Sigmoid colon (tissue), 7 donors: ENCODE measurements around the gene WFDC8. TPM values are rescaled to one million over a fixed set of nuclear protein-coding genes. Genes with fewer than 3 reads are reported as not detected.

Source experiments
- DNase-seq: peaks from one replicate; pipeline ENCODE4 v3.0.0-alpha.2; 2019
- H3K27ac ChIP-seq, 4 donors: fragments of 200-600 bp; sonication (generic); one replicate each; pipeline ENCODE4 v1.5.1; 2016 to 2019; ENCODE audit warnings: mild to moderate bottlenecking in 1 of 4
- H3K27me3 ChIP-seq, 3 donors: fragments of 200-600 bp; sonication (generic); one replicate each; pipeline ENCODE4 v1.5.1; 2019; ENCODE audit warnings: mild to moderate bottlenecking in 1 of 3
- H3K36me3 ChIP-seq, 4 donors: fragments of 200-600 bp; sonication (generic); one replicate each; pipeline ENCODE4 v1.5.1; 2016 to 2019
- H3K4me1 ChIP-seq, 4 donors: fragments of 200-600 bp; sonication (generic); one replicate each; pipeline ENCODE4 v1.5.1; 2017 to 2019
- H3K4me3 ChIP-seq, 4 donors: fragments of 200-600 bp; sonication (generic); one replicate each; pipeline ENCODE4 v1.5.1; 2017 to 2019; ENCODE audit warnings: mild to moderate bottlenecking in 2 of 4, moderate library complexity in 1 of 4
- H3K9me3 ChIP-seq, 4 donors: fragments of 200-600 bp in 3 of 4; sonication (generic) in 3 of 4; one replicate each; pipeline versions ENCODE4 v1.5.1 to v1.6.1; 2013 to 2019
- EP300 ChIP-seq, 4 donors: sonication (generic); formaldehyde crosslinking; IDR thresholded peaks; one replicate each; pipeline ENCODE4 v1.6.1; 2017; ENCODE audit warnings: antibody characterized with exemption in 4 of 4
- POLR2A ChIP-seq, 2 donors: fragments of 450-650 bp; IDR thresholded peaks; one replicate each; pipeline ENCODE4 v1.6.1; 2016; ENCODE audit warnings: antibody characterized with exemption in 2 of 2, mild to moderate bottlenecking in 2 of 2, moderate library complexity in 2 of 2
- POLR2AphosphoS5 ChIP-seq, 4 donors: sonication (generic); formaldehyde crosslinking; IDR thresholded peaks; one replicate each; pipeline ENCODE4 v1.6.1; 2017; ENCODE audit warnings: antibody characterized with exemption in 4 of 4
- WGBS, 2 donors: extraction: QIAGEN DNeasy Blood & Tissue Kit; methylation state at CpG; one replicate each; pipeline ENCODE4 v1.1.7; 2013; 5-methylcytosine and 5-hydroxymethylcytosine counted together
- intact Hi-C: fragments of 100-400 bp; cut with DNase I; formaldehyde crosslinking; loops from one replicate; pipeline ENCODE4 v1.15.1; 2023
- polyA plus RNA-seq, 3 donors: library from polyadenylated mRNA; stranded (reverse); fragments of 200-250 nt; gene quantifications; one replicate each; pipeline ENCODE4 v1.2.3, GENCODE V29; 2013
- total RNA-seq, 4 donors: library from RNA; depleted of rRNA; stranded (reverse); fragments of >200 nt; gene quantifications; one replicate each; pipeline ENCODE4 v1.1.0, GENCODE V29; 2016
- TF ChIP-seq, protein P1 (sequence below), 4 experiments: fragments of 450-650 bp in 3 of 4; fragments of 200-600 bp in 1 of 4; IDR thresholded peaks; one replicate each; pipeline ENCODE4 v1.5.1; 2016 to 2019; ENCODE audit warnings: antibody characterized with exemption in 4 of 4, mild to moderate bottlenecking in 3 of 4, moderate library complexity in 2 of 4
- donor health status: healthy with polysubstance abuse.
- donor health status: Bipolar disorder and iron deficiency.
- donor health status: healthy.

The WFDC8 gene
- not detected for total RNA-seq
- not detected for polyA plus RNA-seq

GRCh38 chr20:45579184-45579583, at the start of gene WFDC8:
Gene WFDC8, minus strand, starts transcription at chr20:45579284. Its CDS starts 37 bp downstream, at chr20:45579247.
- TF ChIP-seq POLR2AphosphoS5 (IDR thresholded peaks at IDR 0.05) (no peak), POLR2A (IDR thresholded peaks at IDR 0.05) (no peak), EP300 (IDR thresholded peaks at IDR 0.05) (no peak)
- TF ChIP-seq, protein P1, sequence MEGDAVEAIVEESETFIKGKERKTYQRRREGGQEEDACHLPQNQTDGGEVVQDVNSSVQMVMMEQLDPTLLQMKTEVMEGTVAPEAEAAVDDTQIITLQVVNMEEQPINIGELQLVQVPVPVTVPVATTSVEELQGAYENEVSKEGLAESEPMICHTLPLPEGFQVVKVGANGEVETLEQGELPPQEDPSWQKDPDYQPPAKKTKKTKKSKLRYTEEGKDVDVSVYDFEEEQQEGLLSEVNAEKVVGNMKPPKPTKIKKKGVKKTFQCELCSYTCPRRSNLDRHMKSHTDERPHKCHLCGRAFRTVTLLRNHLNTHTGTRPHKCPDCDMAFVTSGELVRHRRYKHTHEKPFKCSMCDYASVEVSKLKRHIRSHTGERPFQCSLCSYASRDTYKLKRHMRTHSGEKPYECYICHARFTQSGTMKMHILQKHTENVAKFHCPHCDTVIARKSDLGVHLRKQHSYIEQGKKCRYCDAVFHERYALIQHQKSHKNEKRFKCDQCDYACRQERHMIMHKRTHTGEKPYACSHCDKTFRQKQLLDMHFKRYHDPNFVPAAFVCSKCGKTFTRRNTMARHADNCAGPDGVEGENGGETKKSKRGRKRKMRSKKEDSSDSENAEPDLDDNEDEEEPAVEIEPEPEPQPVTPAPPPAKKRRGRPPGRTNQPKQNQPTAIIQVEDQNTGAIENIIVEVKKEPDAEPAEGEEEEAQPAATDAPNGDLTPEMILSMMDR (IDR thresholded peaks at IDR 0.05): no peak
- H3K4me3 ChIP-seq: no peak within 1 kb of the TSS
- 79 to 81% methylated on average over 4 of the region's 4 CpGs for WGBS, 2 donors
- H3K9me3 ChIP-seq: no peaks in the 10 kb centered on the region
- H3K4me1 ChIP-seq: peaks cover 0 to 4% (median 0%) of the 10 kb centered on the region in 4 donors
- no peaks in the 10 kb centered on the region for H3K36me3 ChIP-seq
- intact Hi-C loops: no loop called here
- H3K27me3 ChIP-seq: no peaks in the 10 kb centered on the region
- H3K27ac ChIP-seq: no peak within 1 kb of the TSS
- DNase-seq: no peak

DNA sequence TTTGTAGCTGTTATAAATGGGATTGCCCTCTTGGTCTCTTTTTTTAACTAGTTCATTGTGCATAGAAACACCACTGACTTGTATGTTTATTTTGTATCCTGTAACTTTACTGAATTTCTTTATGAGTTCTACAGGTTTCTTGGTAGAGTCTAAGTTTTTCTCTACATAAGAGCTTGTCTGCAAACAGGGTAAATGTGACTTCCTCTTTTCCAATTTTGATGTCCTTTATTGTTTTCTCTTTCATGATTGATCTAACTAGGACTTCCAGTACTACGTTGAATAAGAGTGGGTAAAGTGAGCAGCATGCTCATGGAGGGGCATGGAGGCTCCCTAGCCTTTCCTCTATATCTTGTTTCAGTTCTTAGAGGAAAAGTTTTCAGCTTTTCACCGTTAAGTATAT, 47.5 kb upstream of the WFDC8 start:
- H3K4me3 ChIP-seq: no peak overlapping the region
- 75 to 84% methylated on average over 2 of the region's 2 CpGs for WGBS, 2 donors
- H3K4me1 ChIP-seq: peaks cover 0 to 4% (median 0%) of the 10 kb centered on the region in 4 donors
- intact Hi-C loops: no loop called here
- no peak for DNase-seq
- TF ChIP-seq POLR2A (IDR thresholded peaks at IDR 0.05): no peak
- no peak for TF ChIP-seq POLR2AphosphoS5 (IDR thresholded peaks at IDR 0.05)
- no peak for TF ChIP-seq EP300 (IDR thresholded peaks at IDR 0.05)
- TF ChIP-seq, protein P1 (IDR thresholded peaks at IDR 0.05): no peak
- H3K27me3 ChIP-seq: no peaks in the 10 kb centered on the region
- H3K27ac ChIP-seq: no peak overlapping the region
- H3K9me3 ChIP-seq: peaks cover 0 to under 1% (median 0%) of the 10 kb centered on the region in 4 donors
- H3K36me3 ChIP-seq: no peaks in the 10 kb centered on the region

DNA sequence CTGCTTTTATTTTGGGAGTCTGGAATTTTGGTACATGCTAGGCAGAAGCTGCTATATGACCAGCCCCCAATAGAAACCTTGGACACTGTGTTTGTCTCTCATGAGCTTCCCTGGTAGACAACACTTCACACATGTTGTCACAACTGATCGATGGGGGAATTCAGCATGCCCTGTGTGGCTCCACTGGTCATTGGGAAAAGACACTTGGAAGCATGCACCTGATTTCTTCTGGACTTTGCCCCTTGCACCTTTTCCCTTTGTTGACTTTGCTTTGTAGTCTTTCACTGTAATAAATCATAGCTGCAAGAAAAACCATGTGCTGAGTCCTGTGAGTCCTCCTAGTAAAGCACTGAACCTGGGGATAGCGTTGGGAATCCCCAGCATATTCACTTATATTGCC, 42.5 kb upstream of the WFDC8 start:
- Histone ChIP-seq H3K36me3 (no peaks in the 10 kb centered on the region), H3K4me1 (no peaks in the 10 kb centered on the region), H3K4me3 (no peak overlapping the region), H3K9me3 (peaks cover 0 to 2% (median 0%) of the 10 kb centered on the region in 4 donors), H3K27ac (no peak overlapping the region), H3K27me3 (no peaks in the 10 kb centered on the region)
- intact Hi-C loops: no loop called here
- TF ChIP-seq, protein P1 (IDR thresholded peaks at IDR 0.05): no peak
- TF ChIP-seq EP300 (IDR thresholded peaks at IDR 0.05) (no peak), POLR2AphosphoS5 (IDR thresholded peaks at IDR 0.05) (no peak), POLR2A (IDR thresholded peaks at IDR 0.05) (no peak)
- 21 to 74% methylated on average over 2 of the region's 2 CpGs for WGBS, 2 donors
- no peak for DNase-seq

- H3K27ac ChIP-seq: no peak overlapping the region
- H3K4me3 ChIP-seq: no peak overlapping the region
- no peak for TF ChIP-seq POLR2AphosphoS5 (IDR thresholded peaks at IDR 0.05)
- TF ChIP-seq POLR2A (IDR thresholded peaks at IDR 0.05): no peak
- no peak for TF ChIP-seq EP300 (IDR thresholded peaks at IDR 0.05)
- TF ChIP-seq, protein P1 (IDR thresholded peaks at IDR 0.05): no peak
- no peak for DNase-seq
- intact Hi-C loops: no loop called here
- peaks cover 0 to 2% (median 0%) of the 10 kb centered on the region in 4 donors for H3K9me3 ChIP-seq
- H3K4me1 ChIP-seq: no peaks in the 10 kb centered on the region
- no peaks in the 10 kb centered on the region for H3K27me3 ChIP-seq
- WGBS, 2 donors: 96 to 97% methylated on average over 2 of the region's 2 CpGs
- no peaks in the 10 kb centered on the region for H3K36me3 ChIP-seq
Measured at GRCh38 chr20:45617591-45617990, 38.5 kb upstream of the WFDC8 start.

DNA sequence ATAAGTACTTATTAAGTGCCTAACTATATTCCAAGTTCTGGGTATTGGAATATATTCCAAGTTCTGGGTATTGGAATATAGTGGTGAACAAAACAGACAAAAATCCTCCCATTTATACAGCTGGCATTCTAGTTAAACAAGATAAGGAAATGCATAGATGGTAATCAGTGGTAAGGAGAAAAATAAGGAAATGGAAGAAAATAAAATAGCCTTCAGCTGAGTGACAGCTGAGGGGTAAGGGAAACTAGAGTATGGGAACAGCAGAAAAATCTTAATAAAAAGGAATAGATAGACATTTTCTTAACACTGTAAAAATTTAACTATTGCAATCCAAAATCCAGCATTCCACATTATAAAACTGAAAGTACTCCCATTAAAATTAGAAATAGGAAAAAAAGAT, 33.2 kb upstream of the WFDC8 start:
- no peaks in the 10 kb centered on the region for H3K9me3 ChIP-seq
- H3K4me1 ChIP-seq: no peaks in the 10 kb centered on the region
- no peak for TF ChIP-seq POLR2A (IDR thresholded peaks at IDR 0.05)
- TF ChIP-seq EP300 (IDR thresholded peaks at IDR 0.05): no peak
- no peak for TF ChIP-seq POLR2AphosphoS5 (IDR thresholded peaks at IDR 0.05)
- TF ChIP-seq, protein P1 (IDR thresholded peaks at IDR 0.05): no peak
- H3K36me3 ChIP-seq: no peaks in the 10 kb centered on the region
- no peak for DNase-seq
- no peaks in the 10 kb centered on the region for H3K27me3 ChIP-seq
- intact Hi-C loops: no loop called here
- no peak overlapping the region for H3K27ac ChIP-seq
- no peak overlapping the region for H3K4me3 ChIP-seq
